IMR-90 (cell line): ENCODE data around the gene SPATA9. TPM values are rescaled to one million over a fixed set of nuclear protein-coding genes. Genes with fewer than 3 reads are reported as not detected.
A peak's percentile ranks its signal among the peaks of the same experiment; 100 is the strongest.

Source experiments
- ATAC-seq: fragments of 200-7000 bp; cut with Tn5 transposase; 2 replicates; pipeline ENCODE4 v1.9.1; 2020; ENCODE audit warnings: low read depth, mild to moderate bottlenecking, moderate library complexity
- BruUV-seq: library from RNA; stranded (reverse); fragments of 400-500 nt; replicated peaks from 2 replicates; lab custom pipeline; 2021; lab: Mats Ljungman, UMichigan
- CTCF ChIA-PET: fragments of 300-600 bp; formaldehyde crosslinking; extraction: SDS; loops from one replicate; lab custom pipeline; 2021; ENCODE audit warnings: antibody characterized with exemption; lab: Yijun Ruan, JAX
- POLR2A ChIA-PET: fragments of 300-600 bp; sonication (Branson Sonifier 250); formaldehyde crosslinking; loops from one replicate; lab custom pipeline; 2022; ENCODE audit warnings: antibody characterized with exemption; ENCODE audit not compliant: unreplicated experiment; lab: Charles Lee
- DNase-seq: peaks from one replicate; pipeline ENCODE4 v3.0.0; 2013
- H2AFZ ChIP-seq: replicated peaks from 2 replicates; pipeline ENCODE3; 2013; ENCODE audit warnings: low read length, mild to moderate bottlenecking; ENCODE audit not compliant: poor library complexity
- H2AK5ac ChIP-seq: 2 replicates; pipeline ENCODE4 v1.6.1; 2013; ENCODE audit warnings: low read depth, low read length, inconsistent platforms
- H2AK9ac ChIP-seq: replicated peaks from 2 replicates; pipeline ENCODE3; 2013; ENCODE audit warnings: mild to moderate bottlenecking, low read depth, low read length, moderate library complexity; ENCODE audit not compliant: poor library complexity
- H2BK120ac ChIP-seq: 2 replicates; pipeline ENCODE4 v1.6.1; 2013; ENCODE audit warnings: low read depth, low read length, inconsistent platforms
- H2BK15ac ChIP-seq: 3 replicates; pipeline ENCODE4 v1.6.1; 2013; ENCODE audit warnings: low read depth, low read length, inconsistent platforms
- H2BK20ac ChIP-seq: 2 replicates; pipeline ENCODE4 v1.6.1; 2013; ENCODE audit warnings: low read depth, mild to moderate bottlenecking, inconsistent platforms, low read length, moderate library complexity
- H2BK5ac ChIP-seq: 2 replicates; pipeline ENCODE4 v1.6.1; 2013; ENCODE audit warnings: mild to moderate bottlenecking, low read depth, low read length, inconsistent platforms; ENCODE audit not compliant: poor library complexity, severe bottlenecking
- H3K14ac ChIP-seq: replicated peaks from 2 replicates; pipeline ENCODE4 v1.6.1; 2013; ENCODE audit warnings: low read depth, low read length, inconsistent platforms
- H3K18ac ChIP-seq: 2 replicates; pipeline ENCODE4 v1.6.1; 2013; ENCODE audit warnings: low read depth, low read length, control low read depth
- H3K23ac ChIP-seq: 2 replicates; pipeline ENCODE4 v1.6.1; 2013; ENCODE audit warnings: low read depth, low read length, inconsistent platforms
- H3K27ac ChIP-seq: 2 replicates; pipeline ENCODE4 v1.5.1; 2013; ENCODE audit warnings: mild to moderate bottlenecking, control low read depth, low read length; ENCODE audit not compliant: insufficient read depth
- H3K27me3 ChIP-seq: 2 replicates; pipeline ENCODE4 v1.6.1; 2013; ENCODE audit warnings: low read length; ENCODE audit not compliant: control insufficient read depth, insufficient read depth
- H3K36me3 ChIP-seq: 2 replicates; pipeline ENCODE4 v1.6.1; 2013; ENCODE audit warnings: low read length, mixed read lengths; ENCODE audit not compliant: control insufficient read depth, insufficient read depth
- H3K4ac ChIP-seq: 2 replicates; pipeline ENCODE4 v1.6.1; 2013; ENCODE audit warnings: low read depth, low read length, inconsistent platforms
- H3K4me1 ChIP-seq: 2 replicates; pipeline ENCODE4 v1.6.1; 2013; ENCODE audit warnings: low read length, mixed read lengths; ENCODE audit not compliant: control insufficient read depth, insufficient read depth
- H3K4me2 ChIP-seq: 2 replicates; pipeline ENCODE4 v1.6.1; 2013; ENCODE audit warnings: low read depth, mild to moderate bottlenecking, control low read depth, low read length, moderate library complexity
- H3K4me3 ChIP-seq: 2 replicates; pipeline ENCODE4 v1.5.1; 2013; ENCODE audit warnings: low read depth, mild to moderate bottlenecking, control low read depth, low read length, moderate library complexity; ENCODE audit not compliant: insufficient read depth
- H3K56ac ChIP-seq: 2 replicates; pipeline ENCODE4 v1.6.1; 2013; ENCODE audit warnings: low read length, inconsistent platforms; ENCODE audit not compliant: insufficient read depth; ENCODE audit errors: extremely low read depth
- H3K79me1 ChIP-seq, 2 experiments: 2 replicates each; pipeline ENCODE4 v1.6.1; 2013; ENCODE audit warnings: low read length in 2 of 2, inconsistent platforms in 1 of 2, low read depth in 1 of 2
- H3K9ac ChIP-seq: 2 replicates; pipeline ENCODE4 v1.6.1; 2013; ENCODE audit warnings: low read depth, low read length, control low read depth
- H3K9me1 ChIP-seq: 2 replicates; pipeline ENCODE4 v1.6.1; 2013; ENCODE audit warnings: low read length, inconsistent platforms; ENCODE audit not compliant: insufficient read depth
- H3K9me3 ChIP-seq: 2 replicates; pipeline ENCODE4 v1.6.1; 2013; ENCODE audit warnings: low read length; ENCODE audit not compliant: control insufficient read depth, insufficient read depth
- H4K20me1 ChIP-seq: 2 replicates; pipeline ENCODE4 v1.6.1; 2013; ENCODE audit warnings: low read length, inconsistent platforms; ENCODE audit not compliant: insufficient read depth
- H4K5ac ChIP-seq: 2 replicates; pipeline ENCODE4 v1.6.1; 2013; ENCODE audit warnings: mild to moderate bottlenecking, low read depth, low read length, control low read depth
- H4K8ac ChIP-seq, 2 experiments: 2 replicates each; pipeline ENCODE4 v1.6.1; 2013; ENCODE audit warnings: low read depth in 2 of 2, low read length in 2 of 2, control low read depth in 1 of 2, inconsistent platforms in 1 of 2
- H4K91ac ChIP-seq: 2 replicates; pipeline ENCODE4 v1.6.1; 2013; ENCODE audit warnings: low read depth, low read length, inconsistent platforms; ENCODE audit not compliant: insufficient read depth
- BHLHE40 ChIP-seq: fragments of 150-350 bp; IDR thresholded peaks from 2 replicates; pipeline ENCODE4 v1.6.1; 2016; ENCODE audit warnings: mild to moderate bottlenecking, low read depth, low read length
- CEBPB ChIP-seq: IDR thresholded peaks from 2 replicates; pipeline ENCODE4 v1.6.1; 2012; ENCODE audit warnings: low read depth, low read length, improper control_type of control experiment
- CHD1 ChIP-seq: IDR thresholded peaks from 2 replicates; pipeline ENCODE4 v1.6.1; 2012; ENCODE audit warnings: low read depth, low read length, improper control_type of control experiment
- CTCF ChIP-seq: conservative IDR thresholded peaks from 2 replicates; pipeline ENCODE4 v1.5.1; 2012; ENCODE audit warnings: mild to moderate bottlenecking, low read depth, low read length, improper control_type of control experiment
- FOS ChIP-seq: fragments of 150-350 bp; IDR thresholded peaks from 2 replicates; pipeline ENCODE4 v1.6.1; 2016; ENCODE audit warnings: low read depth, low read length
- MAFK ChIP-seq: IDR thresholded peaks from 2 replicates; pipeline ENCODE4 v1.6.1; 2012; ENCODE audit warnings: low read depth, low read length, improper control_type of control experiment
- MAZ ChIP-seq: IDR thresholded peaks from 2 replicates; pipeline ENCODE4 v1.6.1; 2012; ENCODE audit warnings: low read depth, mild to moderate bottlenecking, low read length, improper control_type of control experiment, moderate library complexity, borderline replicate concordance
- MXI1 ChIP-seq: IDR thresholded peaks from 2 replicates; pipeline ENCODE4 v1.6.1; 2012; ENCODE audit warnings: low read depth, mild to moderate bottlenecking, low read length, moderate library complexity, borderline replicate concordance
- NFE2L2 ChIP-seq: fragments of 150-350 bp; IDR thresholded peaks from 2 replicates; pipeline ENCODE4 v1.6.1; 2016; ENCODE audit warnings: low read depth, mild to moderate bottlenecking, low read length
- POLR2A ChIP-seq: IDR thresholded peaks from 2 replicates; pipeline ENCODE4 v1.6.1; 2012; ENCODE audit warnings: mild to moderate bottlenecking, low read depth, low read length
- RAD21 ChIP-seq: IDR thresholded peaks from 2 replicates; pipeline ENCODE4 v1.6.1; 2012; ENCODE audit warnings: low read length, improper control_type of control experiment
- RCOR1 ChIP-seq: IDR thresholded peaks from 2 replicates; pipeline ENCODE4 v1.6.1; 2012; ENCODE audit warnings: mild to moderate bottlenecking, low read length, improper control_type of control experiment; ENCODE audit not compliant: insufficient replicate concordance
- RFX5 ChIP-seq: IDR thresholded peaks from 2 replicates; pipeline ENCODE4 v1.8.0; 2012; ENCODE audit warnings: low read depth, mild to moderate bottlenecking, low read length, moderate library complexity
- SMC3 ChIP-seq: fragments of 150-350 bp; IDR thresholded peaks from 2 replicates; pipeline ENCODE4 v1.6.1; 2016; ENCODE audit warnings: low read depth, mild to moderate bottlenecking, antibody characterized with exemption, low read length, moderate library complexity
- USF2 ChIP-seq: fragments of 150-350 bp; IDR thresholded peaks from 2 replicates; pipeline ENCODE4 v1.6.1; 2017; ENCODE audit warnings: mild to moderate bottlenecking, antibody characterized with exemption, low read length, low read depth
- WGBS, 2 experiments: methylation state at CpG; one replicate each; pipeline versions ENCODE4 v1.1.5 to v1.1.7; 2013; ENCODE audit warnings: missing lambda C conversion rate in 2 of 2; ENCODE audit not compliant: insufficient read length in 1 of 2; ENCODE audit errors: extremely low coverage in 2 of 2; 5-methylcytosine and 5-hydroxymethylcytosine counted together
- dilution Hi-C: fragments of 300-500 bp; cut with HindIII; formaldehyde crosslinking; loops from one replicate; pipeline ENCODE4 v1.14.3; 2018; ENCODE audit warnings: low sequenced_read_pairs; ENCODE audit not compliant: unreplicated experiment
- in situ Hi-C: fragments of 300-500 bp; cut with MboI; formaldehyde crosslinking; loops from 3 replicates; pipeline ENCODE4 v1.14.3; 2019; ENCODE audit warnings: low sequenced_read_pairs, inconsistent platforms, mixed read lengths
- intact Hi-C: fragments of 100-400 bp; cut with micrococcal nuclease; formaldehyde crosslinking; loops from 2 replicates; pipeline ENCODE4 v1.10.0; 2022
- polyA plus RNA-seq, 3 experiments: library from polyadenylated mRNA; depleted of rRNA; stranded (reverse); fragments of >200 nt; gene quantifications; 2 replicates each; pipeline ENCODE4 v1.2.3, GENCODE V29; 2012; ENCODE audit warnings: low replicate concordance in 1 of 3
- total RNA-seq: library from RNA; depleted of rRNA; stranded (reverse); fragments of >200 nt; gene quantifications from 2 replicates; pipeline ENCODE4 v1.2.3, GENCODE V29; 2012
- TF ChIP-seq, protein P1 (sequence below): fragments of 150-350 bp; IDR thresholded peaks from 2 replicates; pipeline ENCODE4 v1.6.1; 2016; ENCODE audit warnings: low read depth, mild to moderate bottlenecking, low read length, moderate library complexity, borderline replicate concordance

Gene SPATA9
- total and polyA plus RNA-seq, 2 of the 4 experiments (the other 2 are of a cell fraction), result 0.72 to 0.86 TPM

GRCh38 chr5:95718738-95719137, 35.9 kb upstream of the SPATA9 start (continued):
- TF ChIP-seq RCOR1, result no peak

DNA sequence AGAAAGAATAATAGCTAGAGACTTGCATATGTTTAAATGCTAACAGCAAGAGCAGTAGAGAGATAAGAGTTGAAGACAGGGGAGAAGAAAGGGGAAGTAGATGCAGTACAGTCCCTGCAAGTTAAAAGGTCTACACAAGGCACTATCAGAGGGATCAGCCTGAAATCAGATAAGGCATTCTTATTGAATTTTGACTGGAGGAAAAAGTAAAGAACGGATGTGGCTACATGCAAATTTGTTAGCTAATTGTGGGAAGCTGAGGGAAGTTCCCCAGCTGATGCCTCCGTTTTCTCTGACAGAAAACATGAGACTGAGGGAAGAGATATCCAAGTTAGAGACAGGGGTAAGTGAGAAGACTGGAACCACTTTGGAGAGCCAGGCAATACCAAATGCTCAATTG, 35.4 kb upstream of the SPATA9 start:
- Histone ChIP-seq H3K23ac (no peak overlapping the region), H3K9me3 (no peaks in the 10 kb centered on the region), H3K56ac (no peak overlapping the region), H4K5ac (no peak overlapping the region), H3K9me1 (no peaks in the 10 kb centered on the region), H3K4ac (no peak overlapping the region), H3K4me1 (peaks cover 10% of the 10 kb centered on the region), H2AK9ac (no peak overlapping the region), H2BK20ac (no peak overlapping the region), H4K20me1 (no peaks in the 10 kb centered on the region), H2BK5ac (no peak overlapping the region), H3K27me3 (no peaks in the 10 kb centered on the region), H3K79me1 (no peaks in the 10 kb centered on the region), H3K9ac (no peak overlapping the region), H3K18ac (no peak overlapping the region), H3K36me3 (no peaks in the 10 kb centered on the region), H3K14ac (no peak overlapping the region), H4K8ac (no peak overlapping the region), H2BK120ac (no peak overlapping the region; the same call in 1 of the 2 replicates), H2AK5ac (no peak overlapping the region), H3K4me2 (no peak overlapping the region), H2AFZ (no peak overlapping the region), H2BK15ac (peak overlapping the region; percentile 58; the same call in 1 of the 3 replicates), H3K27ac (no peak overlapping the region), H4K91ac (no peak overlapping the region), H3K4me3 (no peak overlapping the region)
- POLR2A ChIA-PET, result no interaction called here
- BruUV-seq, result no TSS peak
- ATAC-seq, result no peak
- intact Hi-C loops (no loop called here), dilution Hi-C loops (no loop called here), in situ Hi-C loops (no loop called here)
- CTCF ChIA-PET, result no interaction called here
- no peak for DNase-seq
- TF ChIP-seq CEBPB (no peak), NFE2L2 (no peak), RAD21 (no peak), CTCF (no peak), MAFK (no peak), SMC3 (no peak), MAZ (no peak), FOS (no peak), USF2 (no peak), CHD1 (no peak), POLR2A (no peak), MXI1 (no peak), BHLHE40 (no peak), RFX5 (no peak)
- TF ChIP-seq, protein P1, sequence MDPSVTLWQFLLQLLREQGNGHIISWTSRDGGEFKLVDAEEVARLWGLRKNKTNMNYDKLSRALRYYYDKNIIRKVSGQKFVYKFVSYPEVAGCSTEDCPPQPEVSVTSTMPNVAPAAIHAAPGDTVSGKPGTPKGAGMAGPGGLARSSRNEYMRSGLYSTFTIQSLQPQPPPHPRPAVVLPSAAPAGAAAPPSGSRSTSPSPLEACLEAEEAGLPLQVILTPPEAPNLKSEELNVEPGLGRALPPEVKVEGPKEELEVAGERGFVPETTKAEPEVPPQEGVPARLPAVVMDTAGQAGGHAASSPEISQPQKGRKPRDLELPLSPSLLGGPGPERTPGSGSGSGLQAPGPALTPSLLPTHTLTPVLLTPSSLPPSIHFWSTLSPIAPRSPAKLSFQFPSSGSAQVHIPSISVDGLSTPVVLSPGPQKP, result no peak
- WGBS, 2 experiments, result 100% methylated on average over 1 of the region's 2 CpGs; no CpG with 5 or more reads in 1 of the 2 experiments
